DND-41 (cell line): Measurements from ENCODE around the gene PDE4B.

Source experiments
- ATAC-seq: fragments of 200-7000 bp; cut with Tn5 transposase; 3 replicates; pipeline ENCODE4 v1.9.1; 2021; ENCODE audit warnings: low read depth; ENCODE audit not compliant: insufficient read depth
- DNase-seq: peaks from one replicate; pipeline ENCODE4 v3.0.0-alpha.2; 2020
- H2AFZ ChIP-seq: 2 replicates; pipeline ENCODE4 v1.6.0; 2012; ENCODE audit warnings: low read depth, low read length
- H3K27ac ChIP-seq: 2 replicates; pipeline ENCODE4 v1.5.1; 2012; ENCODE audit warnings: low read length, inconsistent platforms
- H3K27me3 ChIP-seq: fragments of 200-600 bp; sonication (generic); 2 replicates; pipeline ENCODE4 v1.6.0; 2012; ENCODE audit warnings: low read length, mild to moderate bottlenecking, inconsistent platforms; ENCODE audit not compliant: insufficient read depth, poor library complexity
- H3K36me3 ChIP-seq: 2 replicates; pipeline ENCODE4 v1.5.1; 2012; ENCODE audit warnings: low read length, inconsistent platforms; ENCODE audit not compliant: insufficient read depth
- H3K4me1 ChIP-seq: 2 replicates; pipeline ENCODE4 v1.5.1; 2012; ENCODE audit warnings: mild to moderate bottlenecking, low read length; ENCODE audit not compliant: insufficient read depth
- H3K4me2 ChIP-seq: 2 replicates; pipeline ENCODE4 v1.6.0; 2012; ENCODE audit warnings: mild to moderate bottlenecking, moderate library complexity, low read length, inconsistent platforms; ENCODE audit not compliant: insufficient read depth
- H3K4me3 ChIP-seq, 2 experiments: fragments of 200-600 bp in 1 of 2; shearing (Covaris generic) in 1 of 2; 2 replicates each; pipeline ENCODE4 v1.5.1; 2012 to 2016; ENCODE audit warnings: inconsistent platforms in 2 of 2, low read length in 2 of 2, mild to moderate bottlenecking in 2 of 2, low read depth in 1 of 2, moderate library complexity in 1 of 2
- H3K79me2 ChIP-seq: 2 replicates; pipeline ENCODE4 v1.6.0; 2012; ENCODE audit warnings: low read length, inconsistent platforms; ENCODE audit not compliant: insufficient read depth
- H3K9ac ChIP-seq: 2 replicates; pipeline ENCODE4 v1.6.0; 2012; ENCODE audit warnings: low read depth, mild to moderate bottlenecking, inconsistent platforms, low read length, moderate library complexity
- H3K9me3 ChIP-seq: 2 replicates; pipeline ENCODE4 v1.5.1; 2012; ENCODE audit warnings: low read length, moderate library complexity, mild to moderate bottlenecking, inconsistent platforms; ENCODE audit not compliant: insufficient read depth, severe bottlenecking
- H4K20me1 ChIP-seq: 2 replicates; pipeline ENCODE4 v1.6.0; 2012; ENCODE audit warnings: low read length; ENCODE audit not compliant: insufficient read depth
- EZH2 ChIP-seq: IDR thresholded peaks from 3 replicates; pipeline ENCODE4 v1.6.1; 2012; ENCODE audit warnings: borderline replicate concordance, low read depth, mild to moderate bottlenecking, moderate library complexity, low read length, inconsistent platforms; ENCODE audit not compliant: severe bottlenecking
- TF ChIP-seq, protein P1 (sequence below): IDR thresholded peaks from 2 replicates; pipeline ENCODE4 v1.5.1; 2012; ENCODE audit warnings: borderline replicate concordance, low read length, moderate library complexity, mild to moderate bottlenecking; ENCODE audit not compliant: poor library complexity, severe bottlenecking; ENCODE audit errors: extremely low read depth

PDE4B gene

GRCh38 chr1:66159800-66160199 lies 367.1 kb downstream of the PDE4B start:
- ATAC-seq = no peak
- no peaks in the 10 kb centered on the region for H3K79me2 ChIP-seq
- H3K9ac ChIP-seq = no peak overlapping the region
- H3K4me2 ChIP-seq = no peak overlapping the region
- H3K27me3 ChIP-seq = no peaks in the 10 kb centered on the region
- TF ChIP-seq EZH2 = no peak
- TF ChIP-seq, protein P1, sequence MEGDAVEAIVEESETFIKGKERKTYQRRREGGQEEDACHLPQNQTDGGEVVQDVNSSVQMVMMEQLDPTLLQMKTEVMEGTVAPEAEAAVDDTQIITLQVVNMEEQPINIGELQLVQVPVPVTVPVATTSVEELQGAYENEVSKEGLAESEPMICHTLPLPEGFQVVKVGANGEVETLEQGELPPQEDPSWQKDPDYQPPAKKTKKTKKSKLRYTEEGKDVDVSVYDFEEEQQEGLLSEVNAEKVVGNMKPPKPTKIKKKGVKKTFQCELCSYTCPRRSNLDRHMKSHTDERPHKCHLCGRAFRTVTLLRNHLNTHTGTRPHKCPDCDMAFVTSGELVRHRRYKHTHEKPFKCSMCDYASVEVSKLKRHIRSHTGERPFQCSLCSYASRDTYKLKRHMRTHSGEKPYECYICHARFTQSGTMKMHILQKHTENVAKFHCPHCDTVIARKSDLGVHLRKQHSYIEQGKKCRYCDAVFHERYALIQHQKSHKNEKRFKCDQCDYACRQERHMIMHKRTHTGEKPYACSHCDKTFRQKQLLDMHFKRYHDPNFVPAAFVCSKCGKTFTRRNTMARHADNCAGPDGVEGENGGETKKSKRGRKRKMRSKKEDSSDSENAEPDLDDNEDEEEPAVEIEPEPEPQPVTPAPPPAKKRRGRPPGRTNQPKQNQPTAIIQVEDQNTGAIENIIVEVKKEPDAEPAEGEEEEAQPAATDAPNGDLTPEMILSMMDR = no peak
- H3K4me3 ChIP-seq = no peak overlapping the region
- H2AFZ ChIP-seq = no peak overlapping the region
- no peaks in the 10 kb centered on the region for H3K4me1 ChIP-seq
- H3K27ac ChIP-seq = no peak overlapping the region
- no peaks in the 10 kb centered on the region for H4K20me1 ChIP-seq
- no peak for DNase-seq
- no peaks in the 10 kb centered on the region for H3K9me3 ChIP-seq
- H3K36me3 ChIP-seq = no peaks in the 10 kb centered on the region

- DNase-seq = no peak
- H3K4me3 ChIP-seq = no peak overlapping the region
- no peak overlapping the region for H2AFZ ChIP-seq
- H3K27ac ChIP-seq = no peak overlapping the region
- H4K20me1 ChIP-seq = no peaks in the 10 kb centered on the region
- no peaks in the 10 kb centered on the region for H3K27me3 ChIP-seq
- no peak overlapping the region for H3K4me2 ChIP-seq
- TF ChIP-seq, protein P1 = no peak
- H3K79me2 ChIP-seq = no peaks in the 10 kb centered on the region
- H3K9ac ChIP-seq = no peak overlapping the region
- no peaks in the 10 kb centered on the region for H3K9me3 ChIP-seq
- H3K36me3 ChIP-seq = no peaks in the 10 kb centered on the region
- no peaks in the 10 kb centered on the region for H3K4me1 ChIP-seq
- ATAC-seq = no peak
These were observed 368.0 kb downstream of the PDE4B start for GRCh38 chr1:66160719-66161118.

DNA sequence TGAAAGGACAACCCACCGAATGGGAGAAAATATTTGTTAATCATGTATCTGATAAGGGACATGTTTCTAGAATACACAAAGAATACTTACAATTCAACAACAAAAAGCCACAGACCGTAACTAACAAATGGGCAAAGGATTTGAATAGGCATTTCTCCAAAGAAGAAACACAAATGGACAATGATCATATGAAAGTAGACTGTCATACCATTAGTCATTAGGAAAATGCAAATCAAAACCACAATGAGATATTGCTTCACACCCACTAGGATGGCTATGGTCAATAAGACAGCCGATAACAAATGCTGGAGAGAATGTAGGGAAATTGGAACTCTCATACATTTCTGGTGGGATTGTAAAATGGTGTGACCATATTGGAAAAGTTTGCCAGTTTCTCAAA lies 374.1 kb downstream of the PDE4B start:
- H3K27me3 ChIP-seq = peaks cover 4% of the 10 kb centered on the region
- H3K4me1 ChIP-seq = no peaks in the 10 kb centered on the region
- H3K4me2 ChIP-seq = no peak overlapping the region

More for the DNA sequence above, 374.1 kb downstream of the PDE4B start:
- Histone ChIP-seq H3K36me3 (no peaks in the 10 kb centered on the region), H3K9me3 (no peaks in the 10 kb centered on the region), H2AFZ (no peak overlapping the region), H3K4me3 (no peak overlapping the region), H3K9ac (no peak overlapping the region), H3K79me2 (no peaks in the 10 kb centered on the region), H4K20me1 (no peaks in the 10 kb centered on the region), H3K27ac (no peak overlapping the region)
- ATAC-seq (no peak), DNase-seq (no peak)
- no peak for TF ChIP-seq EZH2
- TF ChIP-seq, protein P1 = no peak
